Ishikawa (cell line): Measurements from ENCODE around the gene LRRTM4.

Source experiments
- CEBPB ChIP-seq: IDR thresholded peaks from 2 replicates; pipeline ENCODE4 v1.6.1; 2012
- CREB1 ChIP-seq: IDR thresholded peaks from 2 replicates; pipeline ENCODE4 v1.6.1; 2012; ENCODE audit warnings: low read depth
- EGR1 ChIP-seq: IDR thresholded peaks from 2 replicates; pipeline ENCODE4 v1.6.1; 2012
- EP300 ChIP-seq: IDR thresholded peaks from 2 replicates; pipeline ENCODE4 v1.6.1; 2012; ENCODE audit warnings: borderline replicate concordance
- FOXM1 ChIP-seq: IDR thresholded peaks from 2 replicates; pipeline ENCODE4 v1.6.1; 2012; ENCODE audit warnings: low read depth, borderline replicate concordance
- RAD21 ChIP-seq: IDR thresholded peaks from 2 replicates; pipeline ENCODE4 v1.6.1; 2012; ENCODE audit warnings: low read depth
- TAF1 ChIP-seq: IDR thresholded peaks from 2 replicates; pipeline ENCODE4 v1.6.1; 2012; ENCODE audit warnings: low read depth, mild to moderate bottlenecking
- TCF12 ChIP-seq: IDR thresholded peaks from 2 replicates; pipeline ENCODE4 v1.6.1; 2012; ENCODE audit warnings: low read depth
- TEAD4 ChIP-seq: IDR thresholded peaks from 2 replicates; pipeline ENCODE4 v1.6.1; 2012
- USF1 ChIP-seq: IDR thresholded peaks from 2 replicates; pipeline ENCODE4 v1.6.1; 2012
- YY1 ChIP-seq: IDR thresholded peaks from 2 replicates; pipeline ENCODE4 v1.6.1; 2012; ENCODE audit warnings: low read depth
- ZBTB7A ChIP-seq: IDR thresholded peaks from 2 replicates; pipeline ENCODE4 v1.6.1; 2012; ENCODE audit warnings: low read depth
- TF ChIP-seq, protein P1 (sequence below): IDR thresholded peaks from 2 replicates; pipeline ENCODE4 v1.6.1; 2012; ENCODE audit warnings: low read depth, mild to moderate bottlenecking
- TF ChIP-seq, protein P2 (sequence below): IDR thresholded peaks from 2 replicates; pipeline ENCODE4 v1.6.1; 2012

DNA sequence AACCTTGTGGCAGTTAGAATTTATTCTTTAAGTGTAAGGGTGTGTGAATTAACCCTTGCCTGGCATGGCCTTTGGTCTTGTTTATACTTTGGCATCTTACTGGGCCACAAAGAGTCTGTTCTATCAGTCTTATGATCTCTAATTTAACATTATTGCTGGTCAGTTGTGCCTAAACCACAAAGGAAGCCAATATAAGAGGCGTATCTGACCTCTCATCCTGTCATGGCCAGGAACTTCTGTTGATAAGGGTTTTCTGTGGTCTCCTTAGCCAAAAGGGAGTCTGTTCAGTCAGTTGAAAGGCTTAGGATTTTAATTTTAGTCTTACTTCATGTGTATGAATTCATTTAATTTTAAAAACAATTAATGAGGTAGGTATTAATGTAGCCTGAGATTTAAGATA lies 127.2 kb downstream of the LRRTM4 start:
- TF ChIP-seq RAD21 (no peak), EP300 (no peak), CREB1 (no peak), TAF1 (no peak), USF1 (no peak), EGR1 (no peak), TEAD4 (no peak), TCF12 (no peak), FOXM1 (no peak), CEBPB (no peak), YY1 (no peak), ZBTB7A (no peak)
- TF ChIP-seq, protein P1, sequence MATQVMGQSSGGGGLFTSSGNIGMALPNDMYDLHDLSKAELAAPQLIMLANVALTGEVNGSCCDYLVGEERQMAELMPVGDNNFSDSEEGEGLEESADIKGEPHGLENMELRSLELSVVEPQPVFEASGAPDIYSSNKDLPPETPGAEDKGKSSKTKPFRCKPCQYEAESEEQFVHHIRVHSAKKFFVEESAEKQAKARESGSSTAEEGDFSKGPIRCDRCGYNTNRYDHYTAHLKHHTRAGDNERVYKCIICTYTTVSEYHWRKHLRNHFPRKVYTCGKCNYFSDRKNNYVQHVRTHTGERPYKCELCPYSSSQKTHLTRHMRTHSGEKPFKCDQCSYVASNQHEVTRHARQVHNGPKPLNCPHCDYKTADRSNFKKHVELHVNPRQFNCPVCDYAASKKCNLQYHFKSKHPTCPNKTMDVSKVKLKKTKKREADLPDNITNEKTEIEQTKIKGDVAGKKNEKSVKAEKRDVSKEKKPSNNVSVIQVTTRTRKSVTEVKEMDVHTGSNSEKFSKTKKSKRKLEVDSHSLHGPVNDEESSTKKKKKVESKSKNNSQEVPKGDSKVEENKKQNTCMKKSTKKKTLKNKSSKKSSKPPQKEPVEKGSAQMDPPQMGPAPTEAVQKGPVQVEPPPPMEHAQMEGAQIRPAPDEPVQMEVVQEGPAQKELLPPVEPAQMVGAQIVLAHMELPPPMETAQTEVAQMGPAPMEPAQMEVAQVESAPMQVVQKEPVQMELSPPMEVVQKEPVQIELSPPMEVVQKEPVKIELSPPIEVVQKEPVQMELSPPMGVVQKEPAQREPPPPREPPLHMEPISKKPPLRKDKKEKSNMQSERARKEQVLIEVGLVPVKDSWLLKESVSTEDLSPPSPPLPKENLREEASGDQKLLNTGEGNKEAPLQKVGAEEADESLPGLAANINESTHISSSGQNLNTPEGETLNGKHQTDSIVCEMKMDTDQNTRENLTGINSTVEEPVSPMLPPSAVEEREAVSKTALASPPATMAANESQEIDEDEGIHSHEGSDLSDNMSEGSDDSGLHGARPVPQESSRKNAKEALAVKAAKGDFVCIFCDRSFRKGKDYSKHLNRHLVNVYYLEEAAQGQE: no peak
- TF ChIP-seq, protein P2, sequence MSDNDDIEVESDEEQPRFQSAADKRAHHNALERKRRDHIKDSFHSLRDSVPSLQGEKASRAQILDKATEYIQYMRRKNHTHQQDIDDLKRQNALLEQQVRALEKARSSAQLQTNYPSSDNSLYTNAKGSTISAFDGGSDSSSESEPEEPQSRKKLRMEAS: no peak
